Caco-2 (cell line): ENCODE data around the gene OR51F2. TPM values are rescaled to one million over a fixed set of nuclear protein-coding genes. Genes with fewer than 3 reads are reported as not detected.
"Not testable (repeated sequence)": the region's sequence is repeated elsewhere in the genome, so short reads cannot be mapped to it uniquely, and the experiment has no call there.

Experiments
- BruUV-seq: library from RNA; stranded (reverse); fragments of 400-500 nt; replicated peaks from 2 replicates; lab custom pipeline; 2021; lab: Mats Ljungman, UMichigan
- CTCF ChIA-PET: fragments of 300-600 bp; sonication (Branson Sonifier 250); formaldehyde crosslinking; loops from one replicate; lab custom pipeline; 2022; ENCODE audit warnings: antibody characterized with exemption; lab: Charles Lee
- POLR2A ChIA-PET: fragments of 300-600 bp; sonication (Branson Sonifier 250); formaldehyde crosslinking; loops from one replicate; lab custom pipeline; 2022; ENCODE audit warnings: antibody characterized with exemption; lab: Charles Lee
- DNase-seq, 2 experiments: peaks; one replicate each; pipeline versions ENCODE4 v3.0.0 to v3.0.0-alpha.2; 2020 to 2022
- H3K27me3 ChIP-seq: replicated peaks from 2 replicates; pipeline ENCODE4 v1.6.0; 2011; ENCODE audit warnings: low read length; ENCODE audit not compliant: control insufficient read depth, insufficient read depth
- H3K36me3 ChIP-seq: 2 replicates; pipeline ENCODE4 v1.5.1; 2011; ENCODE audit warnings: low read length; ENCODE audit not compliant: control insufficient read depth, insufficient read depth
- H3K4me1 ChIP-seq: fragments of 250-450 bp; sonication (Bioruptor Pico); 2 replicates; pipeline ENCODE4 v1.5.1; 2020; ENCODE audit warnings: mild to moderate bottlenecking
- H3K4me3 ChIP-seq: 2 replicates; pipeline ENCODE4 v1.5.1; 2011; ENCODE audit warnings: low read depth, mild to moderate bottlenecking, control low read depth, low read length
- H3K9me3 ChIP-seq: fragments of 250-450 bp; sonication (Bioruptor Pico); 2 replicates; pipeline ENCODE4 v1.5.1; 2020; ENCODE audit warnings: mild to moderate bottlenecking, moderate library complexity
- H3K27ac Mint-ChIP-seq: one replicate; pipeline ENCODE4 v1.8.0; 2022; ENCODE audit warnings: mixed read lengths; ENCODE audit not compliant: unreplicated experiment
- H3K27me3 Mint-ChIP-seq: one replicate; pipeline ENCODE4 v1.8.0; 2022; ENCODE audit warnings: mixed read lengths; ENCODE audit not compliant: insufficient read depth, unreplicated experiment
- H3K36me3 Mint-ChIP-seq: one replicate; pipeline ENCODE4 v1.8.0; 2022; ENCODE audit warnings: mild to moderate bottlenecking, mixed read lengths; ENCODE audit not compliant: insufficient read depth, unreplicated experiment
- H3K4me1 Mint-ChIP-seq: one replicate; pipeline ENCODE4 v1.8.0; 2022; ENCODE audit warnings: low read depth, mixed read lengths; ENCODE audit not compliant: unreplicated experiment
- H3K4me3 Mint-ChIP-seq: one replicate; pipeline ENCODE4 v1.8.0; 2022; ENCODE audit warnings: mild to moderate bottlenecking, moderate library complexity, mixed read lengths; ENCODE audit not compliant: unreplicated experiment
- H3K9me3 Mint-ChIP-seq: one replicate; pipeline ENCODE4 v1.8.0; 2022; ENCODE audit warnings: mixed read lengths; ENCODE audit not compliant: unreplicated experiment
- intact Hi-C: fragments of 100-400 bp; cut with micrococcal nuclease; formaldehyde crosslinking; loops from one replicate; pipeline ENCODE4 v1.10.0; 2022; ENCODE audit not compliant: unreplicated experiment
- total RNA-seq: library from RNA; stranded (reverse); gene quantifications from 2 replicates; pipeline ENCODE4 v1.2.3, GENCODE V29; 2022
- TF ChIP-seq, protein P1 (sequence below), 2 experiments: fragments of 200-600 bp in 1 of 2; IDR thresholded peaks; 1 replicate in 1 of 2; 2 replicates in 1 of 2; pipeline versions ENCODE4 v1.5.1 to v1.8.0; 2011 to 2022; ENCODE audit warnings: antibody characterized with exemption in 1 of 2, control low read depth in 1 of 2, inconsistent platforms in 1 of 2, low read depth in 1 of 2, low read length in 1 of 2, mild to moderate bottlenecking in 1 of 2, moderate library complexity in 1 of 2; ENCODE audit not compliant: insufficient read depth in 1 of 2, severe bottlenecking in 1 of 2, unreplicated experiment in 1 of 2

The OR51F2 gene
- total RNA-seq, 1 experiment from 2014 or later, result not detected

DNA sequence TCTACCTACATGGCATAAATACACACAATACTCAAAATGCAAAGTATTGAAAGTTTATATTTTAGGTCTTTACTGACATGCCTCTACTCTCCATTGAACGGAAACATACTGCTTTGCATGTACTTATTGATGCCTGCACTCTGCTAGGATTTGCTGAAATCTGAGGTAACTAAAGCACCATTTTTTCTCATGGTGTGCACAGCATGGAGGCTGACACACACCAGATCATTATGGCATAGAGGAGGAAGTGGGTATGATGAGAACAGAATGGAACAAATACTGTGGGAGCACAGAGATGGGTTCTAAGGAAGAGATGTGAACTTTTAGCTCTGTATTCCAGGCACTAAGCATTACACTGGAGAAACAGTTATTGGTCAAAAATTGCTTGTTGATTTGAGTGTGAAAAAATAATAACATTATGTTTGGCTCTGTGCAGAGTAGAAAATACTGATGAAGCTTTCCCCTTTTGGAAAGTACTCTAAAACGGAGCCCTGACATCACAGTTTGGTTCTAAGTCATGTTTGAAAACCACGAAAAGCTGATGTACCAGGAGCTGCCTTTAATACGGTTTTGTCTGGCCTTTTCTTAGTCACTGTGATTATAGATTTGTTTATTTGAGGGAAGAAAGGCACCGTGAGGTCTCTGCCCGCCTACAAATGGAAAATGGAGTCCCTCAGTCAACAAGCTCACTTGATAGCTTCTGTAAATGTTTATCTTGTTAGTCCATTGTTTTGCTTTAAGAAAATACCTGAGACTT lies 22.5 kb upstream of the OR51F2 start:
- H3K9me3 Mint-ChIP-seq, result no peaks in the 10 kb centered on the region
- Histone ChIP-seq H3K36me3 (no peaks in the 10 kb centered on the region), H3K4me1 (no peaks in the 10 kb centered on the region), H3K27me3 (no peaks in the 10 kb centered on the region), H3K9me3 (no peaks in the 10 kb centered on the region), H3K4me3 (no peak overlapping the region)
- no peaks in the 10 kb centered on the region for H3K4me1 Mint-ChIP-seq
- TF ChIP-seq, protein P1, sequence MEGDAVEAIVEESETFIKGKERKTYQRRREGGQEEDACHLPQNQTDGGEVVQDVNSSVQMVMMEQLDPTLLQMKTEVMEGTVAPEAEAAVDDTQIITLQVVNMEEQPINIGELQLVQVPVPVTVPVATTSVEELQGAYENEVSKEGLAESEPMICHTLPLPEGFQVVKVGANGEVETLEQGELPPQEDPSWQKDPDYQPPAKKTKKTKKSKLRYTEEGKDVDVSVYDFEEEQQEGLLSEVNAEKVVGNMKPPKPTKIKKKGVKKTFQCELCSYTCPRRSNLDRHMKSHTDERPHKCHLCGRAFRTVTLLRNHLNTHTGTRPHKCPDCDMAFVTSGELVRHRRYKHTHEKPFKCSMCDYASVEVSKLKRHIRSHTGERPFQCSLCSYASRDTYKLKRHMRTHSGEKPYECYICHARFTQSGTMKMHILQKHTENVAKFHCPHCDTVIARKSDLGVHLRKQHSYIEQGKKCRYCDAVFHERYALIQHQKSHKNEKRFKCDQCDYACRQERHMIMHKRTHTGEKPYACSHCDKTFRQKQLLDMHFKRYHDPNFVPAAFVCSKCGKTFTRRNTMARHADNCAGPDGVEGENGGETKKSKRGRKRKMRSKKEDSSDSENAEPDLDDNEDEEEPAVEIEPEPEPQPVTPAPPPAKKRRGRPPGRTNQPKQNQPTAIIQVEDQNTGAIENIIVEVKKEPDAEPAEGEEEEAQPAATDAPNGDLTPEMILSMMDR (IDR thresholded peaks at IDR 0.05; ENCODE audit: insufficient read depth in 1 of 2, low read depth in 1 of 2, low read length in 1 of 2, severe bottlenecking in 1 of 2, unreplicated experiment in 1 of 2), result no peak
- CTCF ChIA-PET, result no interaction called here
- H3K36me3 Mint-ChIP-seq, result no peaks in the 10 kb centered on the region
- no peak for DNase-seq
- no peak overlapping the region for H3K27ac Mint-ChIP-seq
- no peak overlapping the region for H3K4me3 Mint-ChIP-seq
- POLR2A ChIA-PET, result no interaction called here
- no TSS peak for BruUV-seq
- intact Hi-C loops, result no loop called here
- peaks cover 2% of the 10 kb centered on the region for H3K27me3 Mint-ChIP-seq

DNA sequence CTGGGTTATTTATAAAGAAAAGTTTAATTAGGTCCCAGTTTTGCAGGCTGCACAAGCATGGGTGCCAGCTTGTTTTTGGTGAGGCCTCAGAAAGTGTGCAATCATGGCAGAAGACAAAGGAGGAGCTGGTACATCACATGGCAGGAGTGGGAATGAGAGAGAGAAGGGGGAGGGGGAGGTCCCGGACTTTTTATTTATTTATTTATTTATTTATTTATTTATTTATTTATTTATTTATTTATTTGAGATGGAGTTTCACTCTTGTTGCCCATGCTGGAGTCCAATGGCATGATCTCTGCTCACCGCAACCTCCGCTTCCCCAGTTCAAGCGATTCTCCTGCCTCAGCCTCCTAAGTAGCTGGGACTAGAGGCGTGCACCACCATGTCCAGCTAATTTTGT lies 19.8 kb upstream of the OR51F2 start:
- POLR2A ChIA-PET, result not testable (repeated sequence)

DNA sequence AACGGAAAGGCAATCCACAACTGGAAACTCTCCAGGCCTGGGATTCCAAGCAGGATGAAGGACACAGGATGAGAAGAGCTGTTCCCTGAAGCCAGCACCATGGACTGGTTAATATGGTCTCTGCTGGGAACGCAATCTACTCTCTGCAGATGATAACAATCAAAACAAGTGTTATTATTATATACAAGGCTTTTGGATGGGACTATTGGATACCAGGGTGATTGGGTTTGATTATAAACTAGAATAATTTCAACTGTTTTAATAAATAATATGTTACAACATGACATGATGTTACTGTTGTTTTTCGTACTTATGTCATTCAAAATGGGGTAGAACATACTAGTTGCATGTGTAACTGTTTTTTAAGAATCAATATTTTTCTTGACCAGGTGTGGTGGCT lies 16.8 kb upstream of the OR51F2 start, which contains the start of gene OR52R1:
Gene OR52R1, minus strand, starts transcription at position 101 of the 400 bp plus-strand sequence. Its CDS starts 0 bp downstream, at position 101.
- Mint-ChIP-seq H3K4me3 (no peak within 1 kb of the TSS), H3K27me3 (peaks cover 5% of the 10 kb centered on the region), H3K4me1 (no peaks in the 10 kb centered on the region), H3K9me3 (no peaks in the 10 kb centered on the region), H3K36me3 (no peaks in the 10 kb centered on the region), H3K27ac (no peak within 1 kb of the TSS)
- CTCF ChIA-PET, result no interaction called here
- POLR2A ChIA-PET, result no interaction called here
- TF ChIP-seq, protein P1 (IDR thresholded peaks at IDR 0.05; ENCODE audit: insufficient read depth in 1 of 2, low read depth in 1 of 2, low read length in 1 of 2, severe bottlenecking in 1 of 2, unreplicated experiment in 1 of 2), result no peak
- H3K36me3 ChIP-seq, result no peaks in the 10 kb centered on the region
- no TSS peak for BruUV-seq
- no peak within 1 kb of the TSS for H3K4me3 ChIP-seq
- no peaks in the 10 kb centered on the region for H3K4me1 ChIP-seq
- DNase-seq, result no peak
- intact Hi-C loops, result no loop called here
- no peaks in the 10 kb centered on the region for H3K9me3 ChIP-seq
- no peaks in the 10 kb centered on the region for H3K27me3 ChIP-seq

More for the DNA sequence above, 19.8 kb upstream of the OR51F2 start:
- H3K9me3 ChIP-seq, CTCF ChIA-PET, BruUV-seq, H3K4me1 ChIP-seq, H3K27me3 ChIP-seq, H3K4me3 Mint-ChIP-seq, intact Hi-C loops, H3K9me3 Mint-ChIP-seq, H3K27me3 Mint-ChIP-seq, DNase-seq, H3K36me3 Mint-ChIP-seq, H3K36me3 ChIP-seq, H3K4me1 Mint-ChIP-seq, H3K27ac Mint-ChIP-seq, H3K4me3 ChIP-seq: not testable (repeated sequence)
